ENCODE measurements around the gene GABRR1. TPM values are rescaled to one million over a fixed set of nuclear protein-coding genes. Genes with fewer than 3 reads are reported as not detected.

The GABRR1 gene
- total RNA-seq, 1 experiment from 2014 or later, result not detected

GRCh38 chr6:89190741-89191140 lies 26.4 kb downstream of the GABRR1 start:
- Histone ChIP-seq H3K79me2 (ENCODE audit: insufficient read depth, low read length) (no peaks in the 10 kb centered on the region), H3K9me2 (ENCODE audit: insufficient read depth) (no peaks in the 10 kb centered on the region), H3K4me2 (ENCODE audit: low read length) (no peak overlapping the region), H3K4me3 (replicated peaks in 1 of 2; ENCODE audit: low read depth in 1 of 2, low read length in 2 of 2) (no peak overlapping the region), H3K27me3 (ENCODE audit: insufficient read depth, low read length) (no peaks in the 10 kb centered on the region), H4K20me1 (ENCODE audit: insufficient read depth) (no peaks in the 10 kb centered on the region), H3K9ac (ENCODE audit: low read length) (no peak overlapping the region), H3K9me3 (ENCODE audit: control insufficient read depth in 1 of 2, insufficient read depth in 1 of 2, low read depth in 1 of 2, low read length in 2 of 2) (no peaks in the 10 kb centered on the region), H3K27ac (ENCODE audit: low read depth, low read length) (no peak overlapping the region), H2AFZ (ENCODE audit: low read depth, low read length, poor library complexity, severe bottlenecking) (no peak overlapping the region), H3K4me1 (ENCODE audit: control insufficient read depth in 1 of 2, insufficient read depth in 2 of 2, low read length in 2 of 2) (no peaks in the 10 kb centered on the region), H3K36me3 (ENCODE audit: control insufficient read depth in 1 of 2, insufficient read depth in 2 of 2, low read length in 2 of 2) (no peaks in the 10 kb centered on the region)
- ATAC-seq, result no peak
- intact Hi-C loops (cut with micrococcal nuclease), result no loop called here
- DNase-seq (ENCODE audit: low read depth, low spot score), result no peak
- BruUV-seq (replicated peaks), result no TSS peak
- TF ChIP-seq ZFX (IDR thresholded peaks at IDR 0.05), result no peak
- TF ChIP-seq REST (IDR thresholded peaks at IDR 0.05; ENCODE audit: low read depth), result no peak
- no peak for TF ChIP-seq RAD21 (IDR thresholded peaks at IDR 0.05; ENCODE audit: low read depth)
- TF ChIP-seq CEBPB (IDR thresholded peaks at IDR 0.05; ENCODE audit: low read depth), result no peak
- no peak for TF ChIP-seq EZH2 (IDR thresholded peaks at IDR 0.05)
- no peak for TF ChIP-seq POLR2A (IDR thresholded peaks at IDR 0.05; ENCODE audit: borderline replicate concordance, extremely low read depth, insufficient read depth, insufficient read length)
- TF ChIP-seq SP1 (IDR thresholded peaks at IDR 0.05; ENCODE audit: low read depth), result no peak
- TF ChIP-seq ZBTB33 (IDR thresholded peaks at IDR 0.05; ENCODE audit: extremely low read depth, insufficient replicate concordance, low read length), result no peak
- no peak for TF ChIP-seq CTCF (IDR thresholded peaks at IDR 0.05 in 2 of 3, conservative IDR thresholded peaks at IDR 0.05 in 1 of 3; ENCODE audit: borderline replicate concordance in 1 of 3, insufficient read depth in 1 of 3, low read depth in 2 of 3, low read length in 2 of 3)
- no peak for TF ChIP-seq EZH2phosphoT487 (IDR thresholded peaks at IDR 0.05; ENCODE audit: borderline replicate concordance)
- no peak for TF ChIP-seq ZNF274 (IDR thresholded peaks at IDR 0.05; ENCODE audit: low read depth, low read length)
- ChIA-PET CTCF (interaction anchor here (0.8 kb wide), 1 partner anchor 208 kb away, joined by 3 read pairs; no protein-coding TSS in a partner anchor), RAD21 (ENCODE audit: low non-redundant PET in 1 of 2, low total read pairs in 2 of 2, uncharacterized antibody in 2 of 2, unreplicated experiment in 2 of 2) (no interaction called here), POLR2A (no interaction called here)

Data from HCT116 (cell line).